ENCODE data around the gene CCDC183.

- TF ChIP-seq CTCF (IDR thresholded peaks at IDR 0.05; ENCODE audit: low read depth, low read length, poor library complexity, severe bottlenecking) (no peak), EZH2phosphoT487 (IDR thresholded peaks at IDR 0.05; ENCODE audit: borderline replicate concordance, low read length) (no peak)
Observed at GRCh38 chr9:136815422-136815782, 19.3 kb downstream of the CCDC183 start.

Measured in DOHH2 (cell line).